HepG2 (cell line): ENCODE data around the gene LILRB5.

ENCODE experiments used
- BCLAF1 ChIP-seq: fragments of 450-650 bp; IDR thresholded peaks from 2 replicates; pipeline ENCODE4 v1.6.1; 2017; ENCODE audit warnings: mild to moderate bottlenecking
- CEBPG ChIP-seq: IDR thresholded peaks from 2 replicates; pipeline ENCODE4 v1.6.1; 2016
- CHCHD3 ChIP-seq: sonication (generic); formaldehyde crosslinking; IDR thresholded peaks from 2 replicates; pipeline ENCODE4 v1.8.0; 2022; ENCODE audit warnings: mild to moderate bottlenecking, missing genetic modification reagents, moderate library complexity
- CTCF ChIP-seq: sonication (generic); formaldehyde crosslinking; IDR thresholded peaks from 2 replicates; pipeline ENCODE4 v1.5.0; 2020; ENCODE audit warnings: mild to moderate bottlenecking, missing genetic modification reagents, moderate library complexity
- MAX ChIP-seq: IDR thresholded peaks from 2 replicates; pipeline ENCODE4 v1.6.1; 2012; ENCODE audit warnings: inconsistent platforms
- NFRKB ChIP-seq: fragments of 450-650 bp; IDR thresholded peaks from 2 replicates; pipeline ENCODE4 v1.6.1; 2017
- PAX8 ChIP-seq: sonication (generic); formaldehyde crosslinking; IDR thresholded peaks from 2 replicates; pipeline ENCODE4 v1.8.0; 2022; ENCODE audit warnings: mild to moderate bottlenecking, missing genetic modification reagents, borderline replicate concordance
- REST ChIP-seq, 2 experiments: IDR thresholded peaks; 2 replicates each; pipeline ENCODE4 v1.6.1; 2011 to 2012; ENCODE audit warnings: low read length in 2 of 2, borderline replicate concordance in 1 of 2, low read depth in 1 of 2, mild to moderate bottlenecking in 1 of 2, moderate library complexity in 1 of 2
- TEF ChIP-seq: sonication (generic); formaldehyde crosslinking; IDR thresholded peaks from 2 replicates; pipeline ENCODE4 v1.5.0; 2020; ENCODE audit warnings: missing genetic modification reagents
- ZSCAN30 ChIP-seq: sonication (generic); formaldehyde crosslinking; IDR thresholded peaks from 2 replicates; pipeline ENCODE4 v1.5.0; 2020; ENCODE audit warnings: mild to moderate bottlenecking, missing genetic modification reagents

GRCh38 chr19:54275951-54276350 is 18.9 kb upstream of the LILRB5 start:
- TF ChIP-seq CTCF (no peak), BCLAF1 (no peak), CEBPG (CRISPR knock-in tag) (no peak), CHCHD3 (CRISPR knock-in tag) (no peak), PAX8 (no peak), MAX (no peak), NFRKB (no peak), ZSCAN30 (CRISPR knock-in tag) (no peak), TEF (no peak), REST (IDR thresholded peaks at IDR 0.05; ENCODE audit: borderline replicate concordance in 1 of 2, low read depth in 1 of 2, low read length in 2 of 2) (no peak)
